Measurements from ENCODE around the gene ZNF618.
"Not testable (repeated sequence)": the region's sequence is repeated elsewhere in the genome, so short reads cannot be mapped to it uniquely, and the experiment has no call there.

ZNF618 gene

DNA sequence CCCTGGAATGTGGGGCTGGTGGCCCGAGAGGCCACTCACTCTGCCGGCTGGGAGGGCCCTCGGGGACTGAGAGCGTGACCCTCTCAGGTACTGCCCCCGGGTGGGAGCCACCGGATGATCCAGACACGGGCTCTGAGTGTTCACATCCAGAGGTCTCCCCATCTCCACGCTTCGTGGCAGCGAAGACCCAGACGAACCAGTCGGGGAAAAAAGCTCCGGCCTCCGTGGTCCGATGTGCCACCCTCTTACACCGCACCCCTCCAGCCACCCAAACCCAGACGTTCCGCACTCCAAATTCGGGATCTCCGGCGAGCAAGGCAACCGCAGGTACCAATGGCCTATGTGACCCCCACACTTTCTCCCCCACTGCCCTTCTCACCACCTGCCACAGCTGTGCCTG lies 152.5 kb downstream of the ZNF618 start:
- DNase-seq, result no peak

DNA sequence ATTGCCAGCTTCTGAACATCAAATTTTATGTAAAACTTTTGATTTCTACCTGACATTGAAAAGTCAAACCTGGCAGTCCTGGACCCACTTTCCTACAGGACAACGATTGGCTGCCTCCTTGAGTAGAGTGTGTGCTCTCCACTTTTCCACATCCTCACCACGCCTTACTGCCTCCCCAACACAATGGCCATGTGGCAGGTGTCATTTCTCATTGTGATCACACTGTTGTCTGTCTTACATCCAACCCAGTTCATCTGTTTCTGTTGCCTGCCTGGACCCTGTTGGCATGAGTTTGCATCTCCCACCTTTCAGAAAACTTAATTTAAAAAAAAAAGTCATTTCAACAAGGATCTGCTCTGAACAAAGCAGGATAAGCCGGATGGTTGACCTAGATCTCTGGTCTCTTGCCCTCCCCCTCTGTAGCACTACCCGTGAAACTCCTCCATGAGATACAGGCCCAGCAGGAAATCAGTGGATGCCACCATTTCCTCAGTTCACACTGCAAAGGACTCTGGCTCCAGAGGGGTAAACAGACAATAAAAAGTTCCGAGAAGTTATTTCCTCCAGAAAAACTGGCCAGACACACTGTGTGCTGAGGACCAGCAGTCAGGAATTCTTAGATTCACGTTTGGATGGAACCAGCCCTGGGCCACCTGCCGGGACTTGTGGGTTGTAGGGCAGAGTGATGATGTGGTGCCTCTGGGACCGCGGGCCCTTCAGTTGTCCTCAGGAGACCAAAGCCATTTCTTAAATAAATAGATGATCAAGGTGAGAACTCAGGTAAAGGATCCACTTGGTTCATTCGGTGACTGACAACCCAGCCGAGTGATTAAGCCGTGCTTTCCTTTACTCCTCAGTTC lies 153.4 kb downstream of the ZNF618 start:
- DNase-seq, result no peak

DNA sequence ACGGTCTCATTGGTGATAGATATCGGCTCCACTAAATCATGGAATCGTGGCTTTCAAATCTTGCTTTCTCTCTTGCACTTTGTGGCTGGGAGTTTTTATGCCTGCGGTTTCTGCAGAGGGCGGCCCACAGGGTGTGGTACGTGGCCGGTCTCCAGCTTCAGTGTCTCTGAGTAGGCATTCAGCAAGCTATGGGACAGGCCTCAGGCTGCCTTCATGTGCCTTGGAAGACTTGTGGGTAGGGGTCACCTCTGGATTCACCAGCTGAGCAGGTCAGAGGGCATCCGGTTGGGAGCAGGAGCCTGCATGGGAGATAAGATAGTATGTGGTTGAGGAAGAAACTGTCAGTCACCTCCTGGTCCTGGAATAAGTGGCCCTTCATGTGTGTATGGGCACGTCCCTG lies 154.3 kb downstream of the ZNF618 start:
- DNase-seq, result no peak

DNA sequence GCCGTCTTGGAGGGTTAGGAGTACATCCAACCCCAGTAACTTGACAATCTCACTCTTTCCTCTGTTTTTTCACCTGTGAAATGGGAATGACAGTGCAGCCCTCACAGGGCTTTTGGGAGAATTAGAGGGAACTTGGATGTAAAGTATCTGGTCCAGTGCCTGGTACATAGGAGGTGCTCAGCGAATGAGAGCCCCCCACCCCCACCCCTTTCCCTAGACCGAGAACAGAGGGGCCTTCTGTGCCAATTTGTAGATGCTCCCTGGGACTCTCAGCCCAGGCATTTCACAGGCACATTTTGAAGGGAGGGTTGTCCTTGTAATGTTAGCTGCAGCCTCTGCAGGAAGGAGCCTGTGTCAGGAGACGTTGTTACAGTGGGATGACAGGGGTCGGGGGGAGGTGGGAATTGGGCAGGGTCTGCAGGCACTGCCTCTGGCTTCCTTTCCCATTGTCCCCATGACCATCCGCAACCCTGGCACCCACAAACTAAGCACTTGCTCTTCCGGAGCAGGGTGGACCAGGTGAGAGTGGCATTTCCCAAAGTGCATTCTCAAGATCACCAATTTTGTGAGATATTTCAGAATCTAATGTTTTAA lies 155.0 kb downstream of the ZNF618 start:
- DNase-seq, result no peak

DNA sequence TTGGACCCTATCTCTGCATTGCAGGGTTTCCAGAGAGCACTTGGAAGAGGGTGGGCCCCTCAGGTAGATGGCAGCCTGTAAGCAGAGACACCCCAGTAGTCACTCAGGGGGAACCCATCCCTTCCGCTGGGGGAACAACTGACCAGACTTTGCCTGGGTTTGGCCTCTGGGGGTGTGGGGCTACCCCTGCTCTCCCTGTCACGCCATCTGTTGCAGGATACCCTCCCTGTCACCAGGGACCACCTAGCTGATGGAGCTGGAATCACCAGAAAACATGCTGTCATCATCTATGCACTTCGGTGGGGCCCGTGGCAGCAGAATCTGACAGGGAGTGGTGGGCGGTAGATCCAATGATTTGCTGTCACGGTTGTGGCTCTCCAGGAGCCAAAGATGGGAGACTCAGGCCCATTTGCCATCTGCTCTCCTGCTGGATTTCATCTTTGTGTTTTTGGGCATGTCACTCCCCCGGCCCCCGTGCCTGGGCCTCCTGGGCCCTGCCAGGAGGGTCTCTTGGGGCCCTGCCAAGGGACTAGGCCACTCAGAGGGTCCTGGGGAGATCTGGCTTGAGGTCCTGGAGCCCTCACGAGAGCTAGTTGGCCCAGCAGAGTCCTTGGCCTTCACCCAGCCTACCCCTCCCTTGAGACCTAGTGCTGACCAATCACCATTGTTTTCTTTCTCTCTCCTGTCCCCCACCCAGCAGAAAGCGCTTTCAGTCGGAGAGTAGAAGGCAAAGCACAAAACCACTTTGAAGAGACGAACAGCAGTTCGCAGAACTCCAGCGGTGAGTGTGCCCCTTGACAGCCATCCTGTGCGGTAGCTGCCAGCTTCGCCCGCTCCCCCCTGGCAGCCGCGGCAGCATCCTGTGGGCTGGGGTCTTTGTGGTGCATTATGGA lies 156.1 kb downstream of the ZNF618 start:
- DNase-seq, result no peak

DNA sequence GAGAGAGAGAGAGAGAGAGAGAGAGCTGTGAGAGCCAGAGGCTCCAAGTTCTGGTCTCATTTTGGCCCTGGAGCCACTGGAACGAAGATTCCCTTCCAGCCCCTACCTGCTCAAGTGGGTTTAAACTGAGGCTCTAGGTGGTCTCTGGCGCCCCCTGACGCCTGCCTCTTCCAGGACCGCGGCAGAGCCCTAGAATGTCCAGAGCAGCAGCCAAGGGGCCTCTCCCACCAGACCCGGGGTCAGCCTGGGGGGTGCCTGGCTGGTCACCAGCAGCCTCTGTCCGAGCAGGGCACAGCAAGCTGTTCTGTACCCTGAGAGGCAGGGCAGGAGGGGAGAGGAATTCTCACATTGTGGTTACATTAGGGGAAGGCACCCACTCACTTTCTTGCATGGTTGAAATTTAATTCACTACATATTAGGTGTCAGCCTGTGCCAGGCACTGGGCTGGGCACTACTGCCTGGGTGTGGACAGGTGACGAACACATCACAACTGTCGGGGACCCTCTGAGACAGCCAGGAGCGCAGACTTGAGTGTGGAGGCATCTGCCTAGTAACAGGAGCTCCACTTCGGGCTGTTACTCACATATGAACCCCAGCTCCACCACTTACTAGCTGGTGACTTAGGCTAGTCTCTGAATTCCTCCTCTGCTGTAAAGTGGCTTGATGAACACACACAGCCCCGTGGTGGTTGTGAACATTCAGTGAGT lies 157.4 kb downstream of the ZNF618 start:
- DNase-seq, result no peak

DNA sequence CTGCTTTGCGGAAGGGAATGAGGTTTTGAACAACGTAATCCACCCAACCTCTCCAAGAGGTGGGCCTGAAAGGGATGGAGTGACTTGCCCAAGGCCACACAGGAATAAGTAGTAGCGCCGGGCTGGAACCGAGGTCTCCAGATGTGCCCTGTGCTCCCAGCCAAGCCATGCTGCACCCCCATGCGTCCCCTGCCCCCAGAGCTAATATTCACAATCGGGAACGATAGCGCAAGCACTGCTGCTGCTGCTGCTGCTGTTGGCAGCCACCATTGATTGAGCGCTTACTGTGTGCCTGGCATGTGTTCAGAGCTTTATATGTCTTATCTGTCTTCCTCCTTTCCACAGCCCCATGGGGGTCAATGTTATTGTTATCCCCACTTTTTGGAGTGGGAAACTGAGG lies 158.1 kb downstream of the ZNF618 start:
- no peak for DNase-seq

DNA sequence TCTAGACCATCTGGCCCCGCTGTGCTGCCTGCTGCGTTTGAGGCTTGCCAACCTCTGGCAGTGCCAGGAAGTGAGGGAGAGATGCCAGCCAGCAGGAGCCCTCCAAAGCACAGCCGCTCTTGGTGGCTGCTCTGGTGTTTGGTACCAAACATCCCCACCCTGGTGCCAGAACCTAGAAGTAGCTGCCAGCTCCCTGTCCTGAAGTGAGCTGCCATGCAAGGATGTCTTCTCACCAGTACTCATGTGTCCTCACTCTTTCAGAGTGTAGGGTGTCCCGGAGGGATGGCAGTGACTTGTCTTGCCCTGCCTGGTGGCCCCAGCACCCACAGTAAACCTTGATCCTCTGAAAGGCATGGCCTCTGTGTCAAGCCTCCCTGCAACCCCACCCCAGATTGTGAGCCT lies 158.6 kb downstream of the ZNF618 start:
- DNase-seq, result no peak

DNA sequence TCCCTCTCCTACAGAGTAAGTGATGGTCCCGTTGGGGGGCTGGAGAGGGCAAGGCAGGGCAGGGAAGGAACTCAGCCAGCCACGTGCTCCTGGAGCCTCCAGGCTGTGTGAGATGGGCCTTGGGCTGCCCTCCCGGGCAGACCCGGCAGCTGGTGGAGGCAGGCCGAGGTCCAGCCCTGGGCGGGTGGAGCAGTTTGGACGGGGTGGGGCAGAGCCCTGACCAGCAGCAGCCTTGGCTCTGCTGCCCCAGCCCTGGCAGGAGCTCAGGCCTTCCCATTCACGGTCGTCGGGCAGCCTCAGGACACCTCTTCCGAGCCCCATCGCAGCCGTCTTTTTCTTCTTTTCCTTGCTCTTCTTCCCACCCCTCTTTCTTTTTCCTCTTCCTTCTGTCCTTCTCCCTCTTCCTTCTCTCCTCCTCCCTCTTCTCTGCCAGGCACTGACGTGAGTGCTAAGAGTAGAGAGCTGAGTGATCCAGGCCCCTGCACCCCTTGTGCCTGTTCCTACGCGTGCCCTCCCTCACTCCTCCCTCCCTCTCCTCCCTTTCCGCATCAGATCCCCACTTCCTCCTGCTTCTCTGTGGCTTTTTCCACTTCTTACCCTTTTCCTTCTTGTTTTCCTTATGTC lies 159.2 kb downstream of the ZNF618 start:
- DNase-seq, result no peak

DNA sequence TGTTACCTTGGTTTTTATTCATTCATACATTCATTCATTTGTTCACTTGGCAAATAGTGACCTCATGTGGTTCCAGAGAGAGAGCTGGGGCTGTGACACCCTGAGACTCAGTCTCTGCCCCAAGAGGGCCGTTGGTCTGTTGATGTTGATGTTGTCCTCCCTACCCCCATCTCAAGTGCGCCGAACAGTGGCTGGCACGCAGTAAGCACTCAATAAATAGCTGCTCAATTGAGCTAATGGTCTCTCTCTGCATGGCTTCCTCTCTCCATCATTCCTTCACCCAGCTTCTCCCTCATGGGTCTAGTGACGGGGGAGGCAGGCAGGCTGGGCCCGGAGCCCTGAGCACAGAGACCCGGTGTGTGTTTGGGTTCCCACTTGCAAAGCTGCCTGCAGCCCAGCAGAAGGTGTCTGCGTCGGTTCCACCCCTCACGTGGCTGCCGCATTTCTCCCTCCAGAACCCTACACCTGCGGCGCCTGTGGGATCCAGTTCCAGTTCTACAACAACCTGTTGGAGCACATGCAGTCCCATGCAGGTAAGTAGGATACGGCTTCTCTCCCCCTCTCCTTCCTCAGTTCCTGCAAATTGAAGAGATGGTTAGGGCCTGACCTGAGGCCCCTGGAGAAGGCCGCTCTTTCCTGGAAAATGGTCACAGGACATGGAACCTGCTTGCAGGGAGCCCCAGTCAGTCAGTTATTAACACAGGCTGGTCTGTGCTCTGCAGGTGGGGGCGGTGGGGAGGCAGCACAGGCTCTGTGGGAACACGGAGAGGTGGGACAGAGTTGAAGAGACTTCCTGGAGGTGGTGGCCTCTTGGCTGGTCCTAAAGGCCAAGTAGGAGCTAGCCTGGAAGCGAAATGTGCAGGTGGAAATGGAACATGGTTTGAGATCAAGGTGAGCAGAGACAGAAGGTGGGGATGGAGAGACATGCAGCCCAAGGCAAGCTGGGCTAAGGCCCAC lies 160.0 kb downstream of the ZNF618 start:
- no peak for DNase-seq

DNA sequence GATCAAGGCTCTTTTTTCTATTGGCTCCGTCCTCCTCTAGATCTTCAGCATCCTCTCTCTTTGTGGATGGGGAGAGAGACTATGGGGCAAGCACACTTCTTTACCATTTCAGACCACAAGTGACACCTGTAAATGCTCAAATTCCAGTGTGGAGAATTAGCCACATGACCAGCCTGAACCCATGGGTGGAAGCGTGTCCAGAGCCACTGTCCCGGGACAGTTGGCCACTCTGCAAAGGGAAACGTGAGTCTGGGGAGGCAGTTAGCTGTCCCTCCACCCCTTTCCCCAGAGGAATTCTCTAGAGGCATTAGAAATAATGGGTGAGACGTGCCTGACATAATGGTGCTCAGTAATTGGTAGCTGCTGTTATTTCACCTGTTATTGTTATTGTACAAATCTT lies 161.1 kb downstream of the ZNF618 start:
- DNase-seq, result no peak

DNA sequence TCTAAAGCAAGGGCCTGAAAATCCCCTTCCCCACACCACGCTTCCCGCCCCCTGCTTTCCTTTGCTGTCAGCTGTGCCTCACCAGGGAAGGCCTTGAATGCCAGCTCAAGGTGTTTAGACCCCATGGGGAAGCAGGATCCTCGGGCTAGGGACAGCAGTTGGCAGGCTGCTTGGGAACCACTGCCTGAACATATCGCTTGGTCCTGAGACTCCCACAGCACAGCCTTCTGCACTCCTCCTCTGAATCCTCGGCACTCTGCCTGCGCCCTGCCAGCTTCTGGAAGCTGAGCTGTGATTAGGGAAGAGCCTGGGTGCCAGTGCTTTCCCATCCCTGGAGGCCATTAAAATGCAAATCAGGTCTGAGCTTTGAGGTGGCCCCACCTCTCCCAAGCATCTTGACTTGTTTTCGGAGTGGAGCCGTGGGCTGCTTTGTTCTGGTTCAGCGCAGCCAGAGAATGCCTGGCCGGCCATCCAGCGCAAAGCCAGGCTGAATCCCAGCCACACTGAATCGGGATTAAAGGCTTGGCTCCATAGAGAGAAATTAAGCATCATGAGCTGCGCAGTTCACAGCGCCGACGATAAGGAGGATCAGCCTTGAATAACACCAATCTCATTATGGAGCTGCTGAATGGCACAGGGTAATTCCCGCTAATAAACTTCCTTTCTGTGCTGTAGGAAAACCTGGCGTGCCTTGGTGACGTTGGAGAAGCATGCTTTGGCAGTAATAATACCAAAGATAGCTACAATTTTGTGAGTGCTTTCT lies 162.0 kb downstream of the ZNF618 start:
- no peak for DNase-seq

DNA sequence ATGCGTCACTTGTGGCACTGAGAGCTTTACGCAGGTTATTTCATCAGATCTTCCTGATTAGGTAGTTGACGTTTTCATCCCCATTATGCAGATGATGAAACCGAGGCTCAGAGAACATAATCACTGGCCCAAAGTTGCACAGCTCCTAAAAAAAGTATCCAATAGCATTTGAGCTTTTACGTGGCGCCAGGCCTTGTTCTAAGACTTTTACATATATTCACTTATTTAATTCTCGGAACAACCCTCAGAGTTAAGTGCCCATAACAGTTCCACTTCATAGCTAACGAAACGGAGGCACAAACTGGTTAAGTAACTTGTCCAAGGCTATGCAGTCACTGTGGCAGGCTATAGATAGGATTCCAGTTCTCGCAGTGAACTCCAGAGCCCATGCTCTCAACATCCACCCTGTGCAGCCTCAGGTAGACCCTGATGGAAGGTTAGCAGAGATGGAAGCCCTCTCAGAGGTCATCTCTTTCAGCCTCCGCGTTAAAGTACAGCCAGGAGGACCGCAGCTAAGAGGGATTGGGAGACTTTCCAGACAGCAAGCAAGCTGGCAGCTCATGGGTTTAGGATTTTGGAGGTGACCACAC lies 162.7 kb downstream of the ZNF618 start:
- no peak for DNase-seq

DNA sequence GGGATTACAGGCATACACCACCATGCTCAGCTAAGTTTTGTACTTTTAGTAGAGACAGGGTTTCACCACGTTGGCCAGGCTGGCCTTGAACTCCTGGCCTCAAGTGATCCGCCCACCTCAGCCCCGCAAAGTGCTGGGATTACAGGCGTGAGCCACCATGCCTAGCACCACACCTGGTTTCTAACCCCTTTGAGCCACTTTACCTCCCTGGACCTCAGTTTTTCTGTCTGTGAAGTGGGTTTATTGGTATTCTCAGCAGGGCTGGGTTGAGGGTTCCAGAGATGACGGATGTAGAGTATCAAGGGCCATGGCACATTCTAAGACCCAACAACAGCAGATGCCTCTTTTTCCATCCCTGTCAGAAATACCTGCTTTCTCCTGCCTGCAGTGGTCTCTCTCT lies 163.4 kb downstream of the ZNF618 start:
- no peak for DNase-seq

DNA sequence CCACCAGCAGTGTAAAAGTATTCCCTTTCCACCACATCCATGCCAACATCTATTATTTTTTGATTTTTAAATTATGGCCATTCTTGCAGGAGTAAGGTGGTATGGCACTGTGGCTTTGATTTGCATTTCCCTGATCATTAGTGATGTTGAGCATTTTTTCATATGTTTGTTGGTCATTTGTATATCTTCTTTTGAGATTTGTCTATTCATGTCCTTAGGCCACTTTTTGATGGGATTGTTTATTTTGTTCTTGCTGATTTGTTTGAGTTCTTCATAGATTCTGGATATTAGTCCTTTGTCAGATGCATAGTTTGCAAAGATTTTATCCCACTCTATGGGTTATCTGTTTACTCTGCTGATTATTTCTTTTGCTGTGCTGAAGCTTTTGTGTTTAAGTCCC lies 167.6 kb downstream of the ZNF618 start:
- not testable (repeated sequence) for DNase-seq

DNA sequence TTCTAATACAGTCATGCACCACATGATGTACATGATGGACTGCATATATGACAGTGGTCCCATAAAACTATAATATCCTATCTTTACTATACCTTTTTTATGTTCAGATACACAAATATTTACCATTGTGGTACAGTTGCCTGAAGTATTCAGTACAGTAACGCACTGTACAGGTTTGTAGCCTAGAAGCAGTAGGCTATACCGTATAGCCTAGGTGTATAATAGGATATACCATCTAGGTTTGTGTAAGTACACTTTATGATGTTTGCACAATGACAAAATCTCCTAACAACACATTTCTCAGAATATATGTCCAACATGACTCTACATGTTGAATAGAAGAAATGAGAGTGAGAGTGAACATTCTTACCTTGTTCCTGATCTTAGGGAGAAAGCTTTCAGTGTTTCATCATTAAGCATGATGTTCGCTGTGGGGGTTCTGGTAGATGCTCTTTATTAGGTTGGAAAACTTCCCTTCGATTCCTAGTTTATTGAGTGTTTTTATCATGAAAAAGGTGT lies 170.2 kb downstream of the ZNF618 start:
- DNase-seq, result no peak

DNA sequence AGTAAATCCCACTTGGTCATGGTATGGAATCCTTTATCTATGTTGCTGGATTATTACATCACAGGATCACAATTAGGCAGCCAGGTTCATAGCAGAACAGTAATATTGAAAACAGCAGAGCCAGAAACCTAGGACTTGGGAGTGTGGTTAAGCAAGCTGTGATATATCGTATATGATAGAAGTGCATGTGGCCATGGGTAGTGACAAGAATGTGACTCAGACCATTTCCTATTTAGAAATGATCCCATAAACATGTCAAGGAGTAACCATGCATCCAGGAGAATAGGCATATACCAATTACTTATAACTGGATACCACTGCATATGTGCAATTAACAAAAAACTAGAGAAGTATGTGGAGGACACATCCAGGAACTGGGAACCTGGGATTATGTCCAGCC lies 170.8 kb downstream of the ZNF618 start:
- no peak for DNase-seq

DNA sequence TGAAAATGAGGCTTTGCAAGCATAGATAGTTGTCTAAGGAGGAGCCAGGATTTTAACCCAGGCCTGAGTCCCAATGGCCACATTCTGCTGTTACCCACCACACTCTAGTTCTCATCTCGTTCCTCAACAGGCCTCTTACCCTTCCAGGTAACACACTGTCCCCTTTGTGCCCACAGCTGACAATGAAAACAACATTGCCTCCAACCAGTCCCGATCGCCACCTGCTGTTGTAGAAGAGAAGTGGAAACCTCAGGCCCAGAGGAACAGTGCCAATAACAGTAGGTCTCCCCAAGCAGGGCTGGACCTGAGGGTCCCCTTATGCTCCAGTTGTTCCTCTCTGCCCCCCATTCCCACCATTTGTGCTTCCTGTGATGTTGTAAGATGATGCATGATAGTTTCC lies 171.6 kb downstream of the ZNF618 start:
- DNase-seq, result no peak

DNA sequence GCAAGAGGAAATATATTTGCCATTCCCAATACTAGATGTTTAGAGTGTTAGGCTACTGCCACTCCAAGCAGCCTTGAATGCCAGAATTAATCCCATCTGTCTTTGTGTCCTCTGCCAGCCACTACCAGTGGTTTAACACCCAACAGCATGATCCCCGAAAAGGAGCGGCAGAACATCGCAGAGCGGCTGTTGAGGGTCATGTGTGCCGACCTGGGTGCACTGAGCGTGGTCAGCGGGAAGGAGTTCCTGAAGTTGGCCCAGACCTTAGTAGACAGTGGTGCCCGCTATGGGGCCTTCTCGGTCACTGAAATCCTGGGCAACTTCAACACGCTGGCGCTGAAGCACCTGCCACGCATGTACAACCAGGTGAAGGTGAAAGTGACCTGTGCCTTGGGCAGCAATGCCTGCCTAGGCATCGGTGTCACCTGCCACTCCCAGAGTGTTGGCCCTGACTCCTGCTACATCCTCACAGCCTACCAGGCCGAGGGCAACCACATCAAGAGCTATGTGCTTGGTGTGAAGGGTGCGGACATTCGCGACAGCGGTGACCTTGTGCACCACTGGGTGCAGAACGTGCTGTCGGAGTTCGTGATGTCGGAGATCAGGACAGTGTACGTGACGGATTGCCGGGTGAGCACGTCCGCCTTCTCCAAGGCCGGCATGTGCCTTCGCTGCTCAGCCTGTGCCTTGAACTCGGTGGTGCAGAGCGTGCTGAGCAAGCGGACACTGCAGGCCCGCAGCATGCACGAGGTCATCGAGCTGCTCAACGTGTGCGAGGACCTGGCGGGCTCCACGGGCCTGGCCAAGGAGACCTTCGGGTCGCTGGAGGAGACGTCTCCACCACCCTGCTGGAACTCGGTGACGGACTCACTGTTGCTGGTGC lies 172.7 kb downstream of the ZNF618 start:
- DNase-seq, result no peak
